Epithelial cell of proximal tubule (primary cell): Measurements from ENCODE around the gene CFAP221. TPM values are rescaled to one million over a fixed set of nuclear protein-coding genes. Genes with fewer than 3 reads are reported as not detected.

ENCODE experiments used
- DNase-seq: peaks from one replicate; pipeline ENCODE4 v3.0.0-alpha.2; 2011; ENCODE audit warnings: low read depth
- H3K4me3 ChIP-seq: 2 replicates; pipeline ENCODE4 v1.5.1; 2011; ENCODE audit warnings: low read depth, mild to moderate bottlenecking, low read length
- total RNA-seq: library from RNA; depleted of rRNA; stranded (reverse); fragments of >200 nt; gene quantifications from 2 replicates; pipeline ENCODE4 v1.2.3, GENCODE V29; 2015
- TF ChIP-seq, protein P1 (sequence below): conservative IDR thresholded peaks from 2 replicates; pipeline ENCODE4 v1.5.1; 2012; ENCODE audit warnings: low read depth, mild to moderate bottlenecking, low read length

CFAP221 gene
- total RNA-seq, 1 donor from 2014 or later: not detected

DNA sequence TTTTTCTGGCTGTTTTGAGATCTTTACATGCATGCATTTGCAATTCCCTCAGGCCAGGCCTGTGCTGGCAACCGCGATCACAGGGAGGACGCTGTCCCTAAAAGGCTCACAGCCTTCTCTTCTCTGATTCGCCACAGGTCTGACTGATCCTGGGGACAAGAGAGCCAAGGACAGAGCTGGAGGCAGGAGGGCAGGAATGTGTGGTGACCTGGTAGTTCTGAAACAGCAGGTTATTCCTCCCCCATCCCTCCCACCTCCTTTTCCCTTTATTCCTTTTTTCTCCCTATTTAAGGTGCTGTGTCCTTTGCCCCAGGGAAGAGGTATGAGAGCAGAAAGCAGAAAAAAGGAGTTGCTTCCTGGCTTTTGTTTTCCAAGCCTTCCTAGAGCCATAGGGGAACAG is 156.6 kb downstream of the CFAP221 start:
- TF ChIP-seq, protein P1, sequence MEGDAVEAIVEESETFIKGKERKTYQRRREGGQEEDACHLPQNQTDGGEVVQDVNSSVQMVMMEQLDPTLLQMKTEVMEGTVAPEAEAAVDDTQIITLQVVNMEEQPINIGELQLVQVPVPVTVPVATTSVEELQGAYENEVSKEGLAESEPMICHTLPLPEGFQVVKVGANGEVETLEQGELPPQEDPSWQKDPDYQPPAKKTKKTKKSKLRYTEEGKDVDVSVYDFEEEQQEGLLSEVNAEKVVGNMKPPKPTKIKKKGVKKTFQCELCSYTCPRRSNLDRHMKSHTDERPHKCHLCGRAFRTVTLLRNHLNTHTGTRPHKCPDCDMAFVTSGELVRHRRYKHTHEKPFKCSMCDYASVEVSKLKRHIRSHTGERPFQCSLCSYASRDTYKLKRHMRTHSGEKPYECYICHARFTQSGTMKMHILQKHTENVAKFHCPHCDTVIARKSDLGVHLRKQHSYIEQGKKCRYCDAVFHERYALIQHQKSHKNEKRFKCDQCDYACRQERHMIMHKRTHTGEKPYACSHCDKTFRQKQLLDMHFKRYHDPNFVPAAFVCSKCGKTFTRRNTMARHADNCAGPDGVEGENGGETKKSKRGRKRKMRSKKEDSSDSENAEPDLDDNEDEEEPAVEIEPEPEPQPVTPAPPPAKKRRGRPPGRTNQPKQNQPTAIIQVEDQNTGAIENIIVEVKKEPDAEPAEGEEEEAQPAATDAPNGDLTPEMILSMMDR: no peak

DNA sequence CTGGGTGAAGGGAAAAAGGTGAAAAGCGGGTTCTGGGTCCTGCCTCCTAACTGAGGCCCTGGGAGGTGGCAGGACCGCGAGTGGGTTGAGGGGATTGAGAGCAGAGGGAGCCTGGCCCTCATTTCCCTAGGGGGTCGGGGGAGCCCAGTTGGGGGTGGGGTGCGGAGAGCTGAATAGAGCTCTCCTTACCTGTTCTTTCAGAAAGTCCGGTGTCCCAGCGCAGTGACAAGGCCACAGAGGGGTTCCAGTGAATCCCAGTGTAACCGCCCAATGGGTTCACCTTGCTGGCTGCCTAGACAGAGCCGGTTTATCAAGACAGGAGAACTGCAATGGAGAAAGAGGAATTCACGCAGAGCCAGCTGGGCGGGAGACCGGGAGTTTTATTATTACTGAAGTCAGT is 157.1 kb downstream of the CFAP221 start:
- TF ChIP-seq, protein P1: no peak
- DNase-seq: no peak

More for the DNA sequence above, 156.6 kb downstream of the CFAP221 start:
- DNase-seq: no peak
- H3K4me3 ChIP-seq: no peak overlapping the region

DNA sequence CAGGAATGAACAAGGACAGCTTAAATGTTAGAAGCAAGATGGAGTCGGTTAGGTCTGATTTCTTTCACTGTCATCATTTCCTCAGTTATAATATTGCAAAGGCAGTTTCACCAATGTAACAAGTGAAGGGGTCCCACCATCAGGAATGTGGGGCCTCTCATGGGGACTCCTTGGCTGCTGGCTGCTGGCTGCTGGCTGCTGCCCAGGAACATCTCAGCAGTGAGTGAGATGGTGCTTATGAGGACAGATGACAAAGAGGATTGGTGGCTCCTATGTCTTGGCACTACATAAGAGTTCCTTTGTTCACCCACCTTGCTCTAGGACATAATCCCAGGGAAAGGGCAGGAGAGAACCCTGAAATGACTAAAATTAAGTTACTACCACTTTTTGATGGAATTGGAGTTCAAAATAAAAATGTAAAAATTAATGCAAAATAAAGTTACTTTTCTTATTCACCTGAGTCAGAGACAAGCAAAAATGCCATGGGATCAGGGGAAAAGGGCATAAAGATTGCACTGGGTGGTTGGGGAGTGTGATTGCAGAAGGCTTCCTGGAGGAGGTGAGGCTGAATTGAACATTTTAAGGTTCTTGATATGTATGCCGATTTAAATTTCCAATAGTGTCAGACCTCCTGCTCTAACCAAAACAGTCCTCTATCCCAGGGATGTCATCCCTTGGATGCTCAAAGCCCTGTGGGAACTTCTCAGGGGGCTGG is 158.1 kb downstream of the CFAP221 start:
- no peak for DNase-seq
- H3K4me3 ChIP-seq: no peak overlapping the region

More for the DNA sequence above, 157.1 kb downstream of the CFAP221 start:
- no peak overlapping the region for H3K4me3 ChIP-seq

DNA sequence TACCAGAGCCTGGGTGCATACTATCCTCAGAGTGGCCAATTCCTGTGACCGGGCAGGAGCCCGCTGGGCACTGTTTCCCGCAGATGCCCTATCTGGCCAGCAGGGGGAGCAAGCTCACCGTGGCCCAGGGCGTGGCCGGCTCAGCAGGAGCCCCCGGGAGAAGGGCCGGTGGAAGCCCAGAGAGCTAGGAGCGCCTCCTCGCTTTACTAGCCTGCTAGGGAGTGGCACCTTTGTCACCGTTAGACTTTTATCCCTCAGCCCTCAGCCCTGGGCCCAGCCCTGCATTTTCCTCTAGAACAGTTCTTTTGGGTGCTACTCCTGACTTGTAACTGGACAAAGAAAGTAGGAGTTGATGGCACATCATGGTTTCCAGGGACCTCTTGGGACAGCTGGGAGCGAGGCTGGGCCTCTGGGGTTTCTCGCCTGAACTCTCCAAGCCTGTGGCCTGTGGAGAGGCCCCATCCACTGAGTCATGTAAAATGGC is 158.7 kb downstream of the CFAP221 start:
- no peak for DNase-seq
- TF ChIP-seq, protein P1: peak; percentile 98
- no peak overlapping the region for H3K4me3 ChIP-seq

More for the DNA sequence above, 158.1 kb downstream of the CFAP221 start:
- TF ChIP-seq, protein P1: no peak

DNA sequence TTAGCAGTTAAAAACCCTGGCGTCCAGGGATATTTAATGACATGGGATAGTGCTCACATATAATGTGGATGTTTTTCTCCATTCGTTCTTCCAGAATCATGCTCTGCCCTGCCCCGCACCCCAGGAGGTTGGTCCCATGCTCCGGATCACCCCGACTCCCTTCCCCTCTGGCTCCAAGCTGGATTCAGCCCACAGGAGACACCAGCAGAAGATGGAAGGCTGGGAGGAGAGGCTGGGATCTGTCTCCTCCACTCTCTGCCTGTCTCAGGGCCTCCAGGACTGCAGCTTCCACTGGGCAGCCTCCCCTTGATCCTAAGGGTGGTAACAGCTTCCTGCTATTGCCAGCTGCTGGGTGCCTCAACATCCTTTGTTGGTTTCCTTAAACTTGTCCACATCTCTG is 159.3 kb downstream of the CFAP221 start:
- H3K4me3 ChIP-seq: no peak overlapping the region
- DNase-seq: no peak
- TF ChIP-seq, protein P1: no peak

DNA sequence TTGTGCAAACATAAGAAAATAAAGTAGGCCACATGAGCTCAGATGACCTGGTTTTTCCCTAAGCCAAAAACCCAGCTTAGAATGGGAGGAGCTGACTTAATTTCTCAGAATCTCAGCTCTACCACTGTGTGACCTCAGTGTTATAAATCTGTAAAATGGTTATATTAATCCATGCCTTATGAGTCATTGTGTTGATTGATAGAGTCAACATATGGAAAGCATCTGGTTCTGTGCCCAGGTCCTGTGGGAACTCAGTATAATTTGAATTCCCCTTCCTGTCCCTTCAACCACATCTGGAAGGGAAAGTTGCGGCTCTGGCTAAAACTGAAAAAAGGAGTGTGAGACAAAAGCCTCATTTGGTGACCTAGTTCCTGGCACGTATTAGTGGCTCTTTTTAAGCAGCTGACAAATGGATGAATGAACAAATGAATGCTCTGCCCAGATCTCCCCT is 160.4 kb downstream of the CFAP221 start:
- no peak overlapping the region for H3K4me3 ChIP-seq
- TF ChIP-seq, protein P1: no peak
- no peak for DNase-seq

DNA sequence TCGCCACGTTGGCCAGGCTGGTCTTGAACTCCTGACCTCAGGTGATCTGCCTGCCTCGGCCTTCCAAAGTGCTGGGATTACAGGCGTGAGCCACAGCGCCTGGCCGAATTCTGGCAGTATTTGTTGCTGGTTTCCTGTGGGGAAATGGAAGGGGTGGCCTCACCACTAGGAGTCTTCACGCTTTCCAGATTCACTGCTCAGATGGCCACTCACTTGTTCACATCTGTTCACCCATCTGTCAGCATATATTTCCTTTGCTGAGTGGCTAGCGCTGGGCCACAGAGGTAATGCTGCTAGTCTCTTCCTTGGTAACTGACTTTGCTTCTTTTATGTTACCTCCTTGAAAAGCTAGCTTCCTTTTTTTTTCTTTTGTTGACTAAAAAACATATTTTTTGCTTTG is 162.0 kb downstream of the CFAP221 start:
- H3K4me3 ChIP-seq: no peak overlapping the region
- DNase-seq: no peak
- TF ChIP-seq, protein P1: peak; percentile 5
